WTC11 (cell line): ENCODE data around the gene FNDC3B. TPM values are rescaled to one million over a fixed set of nuclear protein-coding genes. Genes with fewer than 3 reads are reported as not detected.

Experiments
- ATAC-seq: fragments of 200-7000 bp; cut with Tn5 transposase; 2 replicates; pipeline ENCODE4 v1.10.0; 2021; ENCODE audit warnings: mild to moderate bottlenecking, moderate library complexity
- CTCF ChIA-PET: fragments of 300-600 bp; sonication (Branson Sonifier 250); formaldehyde crosslinking; loops from one replicate; lab custom pipeline; 2021; ENCODE audit warnings: antibody characterized with exemption; lab: Charles Lee
- POLR2A ChIA-PET: fragments of 350-600 bp; sonication (Branson Sonifier 250); formaldehyde crosslinking; loops from one replicate; lab custom pipeline; 2021; ENCODE audit warnings: antibody characterized with exemption; lab: Charles Lee
- DNase-seq: peaks from one replicate; pipeline ENCODE4 v3.0.0; 2021; ENCODE audit warnings: low spot score
- H3K27ac Mint-ChIP-seq: 2 replicates; pipeline ENCODE4 v1.8.0; 2021; ENCODE audit warnings: mixed read lengths
- H3K27me3 Mint-ChIP-seq: 2 replicates; pipeline ENCODE4 v1.8.0; 2021; ENCODE audit warnings: low read depth, mild to moderate bottlenecking, moderate library complexity, mixed read lengths
- H3K36me3 Mint-ChIP-seq: 2 replicates; pipeline ENCODE4 v1.8.0; 2021; ENCODE audit warnings: mixed read lengths
- H3K4me1 Mint-ChIP-seq: 2 replicates; pipeline ENCODE4 v1.8.0; 2022; ENCODE audit warnings: mixed read lengths
- H3K4me3 Mint-ChIP-seq: 2 replicates; pipeline ENCODE4 v1.8.0; 2021; ENCODE audit warnings: mild to moderate bottlenecking, moderate library complexity, mixed read lengths
- H3K9me3 Mint-ChIP-seq: 2 replicates; pipeline ENCODE4 v1.8.0; 2021; ENCODE audit warnings: mixed read lengths
- ATF1 ChIP-seq: sonication (generic); formaldehyde crosslinking; IDR thresholded peaks from 2 replicates; pipeline ENCODE4 v1.8.1; 2023; ENCODE audit warnings: mild to moderate bottlenecking, moderate library complexity, missing genetic modification reagents
- ATF2 ChIP-seq: sonication (generic); formaldehyde crosslinking; IDR thresholded peaks from 2 replicates; pipeline ENCODE4 v1.8.1; 2022; ENCODE audit warnings: low read depth, missing genetic modification reagents, borderline replicate concordance
- ATF6 ChIP-seq: sonication (generic); formaldehyde crosslinking; IDR thresholded peaks from 2 replicates; pipeline ENCODE4 v1.8.1; 2023; ENCODE audit warnings: mild to moderate bottlenecking, missing genetic modification reagents
- CBFB ChIP-seq: sonication (generic); formaldehyde crosslinking; IDR thresholded peaks from 2 replicates; pipeline ENCODE4 v1.8.1; 2022; ENCODE audit warnings: mild to moderate bottlenecking, low read depth, missing genetic modification reagents
- CDX4 ChIP-seq: fragments of 250-450 bp; sonication (Bioruptor Pico); IDR thresholded peaks from 2 replicates; pipeline ENCODE4 v1.9.0; 2021; ENCODE audit warnings: moderate library complexity, mild to moderate bottlenecking, inconsistent platforms, borderline replicate concordance
- EMX1 ChIP-seq: fragments of 250-450 bp; sonication (Bioruptor Pico); IDR thresholded peaks from 2 replicates; pipeline ENCODE4 v1.8.0; 2021; ENCODE audit warnings: mild to moderate bottlenecking
- ETV6 ChIP-seq: sonication (generic); formaldehyde crosslinking; IDR thresholded peaks from 2 replicates; pipeline ENCODE4 v1.8.1; 2022; ENCODE audit warnings: mild to moderate bottlenecking, missing genetic modification reagents
- GABPB1 ChIP-seq: sonication (generic); formaldehyde crosslinking; IDR thresholded peaks from 2 replicates; pipeline ENCODE4 v1.8.1; 2023; ENCODE audit warnings: mild to moderate bottlenecking, missing genetic modification reagents
- GTF2I ChIP-seq: fragments of 250-450 bp; sonication (Bioruptor Pico); conservative IDR thresholded peaks from 2 replicates; pipeline ENCODE4 v1.4.0; 2021; ENCODE audit warnings: mild to moderate bottlenecking
- JAZF1 ChIP-seq: fragments of 250-450 bp; sonication (Bioruptor Pico); IDR thresholded peaks from 2 replicates; pipeline ENCODE4 v1.9.0; 2021; ENCODE audit warnings: moderate library complexity, mild to moderate bottlenecking, inconsistent platforms
- MXD4 ChIP-seq: fragments of 250-450 bp; sonication (Bioruptor Pico); IDR thresholded peaks from 2 replicates; pipeline ENCODE4 v1.8.0; 2021; ENCODE audit warnings: mild to moderate bottlenecking, moderate library complexity, borderline replicate concordance
- NFE2L1 ChIP-seq: sonication (generic); formaldehyde crosslinking; IDR thresholded peaks from 2 replicates; pipeline ENCODE4 v1.8.1; 2023; ENCODE audit warnings: missing genetic modification reagents
- NR1H2 ChIP-seq: sonication (generic); formaldehyde crosslinking; IDR thresholded peaks from 2 replicates; pipeline ENCODE4 v1.9.0; 2021; ENCODE audit warnings: mild to moderate bottlenecking, moderate library complexity, missing genetic modification reagents
- SMAD4 ChIP-seq: sonication (generic); formaldehyde crosslinking; IDR thresholded peaks from 2 replicates; pipeline ENCODE4 v1.8.0; 2022; ENCODE audit warnings: mild to moderate bottlenecking, missing genetic modification reagents
- ZNF138 ChIP-seq: sonication (generic); formaldehyde crosslinking; conservative IDR thresholded peaks from 2 replicates; pipeline ENCODE4 v1.8.1; 2022; ENCODE audit warnings: mild to moderate bottlenecking, moderate library complexity, missing genetic modification reagents
- ZNF219 ChIP-seq: sonication (generic); formaldehyde crosslinking; IDR thresholded peaks from 2 replicates; pipeline ENCODE4 v1.8.0; 2023; ENCODE audit warnings: missing genetic modification reagents, mild to moderate bottlenecking, borderline replicate concordance
- ZNF317 ChIP-seq: sonication (generic); formaldehyde crosslinking; IDR thresholded peaks from 2 replicates; pipeline ENCODE4 v1.8.1; 2023; ENCODE audit warnings: low read depth, mild to moderate bottlenecking, moderate library complexity, missing genetic modification reagents, borderline replicate concordance
- ZNF396 ChIP-seq: fragments of 250-450 bp; sonication (Bioruptor Pico); IDR thresholded peaks from 2 replicates; pipeline ENCODE4 v1.8.0; 2021; ENCODE audit warnings: mild to moderate bottlenecking, moderate library complexity, borderline replicate concordance
- ZNF423 ChIP-seq: fragments of 250-450 bp; sonication (Bioruptor Pico); IDR thresholded peaks from 2 replicates; pipeline ENCODE4 v2.1.2; 2022; ENCODE audit warnings: mild to moderate bottlenecking, moderate library complexity
- total RNA-seq: library from RNA; stranded (reverse); gene quantifications from 3 replicates; pipeline ENCODE4 v1.2.3, GENCODE V29; 2021
- TF ChIP-seq, protein P1 (sequence below): sonication (generic); formaldehyde crosslinking; IDR thresholded peaks from 2 replicates; pipeline ENCODE4 v1.8.0; 2022; ENCODE audit warnings: mild to moderate bottlenecking, missing genetic modification reagents

The FNDC3B gene
- total RNA-seq, 1 experiment from 2014 or later: 42.8 TPM

- TF ChIP-seq ATF2 (CRISPR knock-in tag) (no peak), JAZF1 (no peak), ZNF138 (CRISPR knock-in tag) (no peak), EMX1 (CRISPR knock-in tag) (no peak), NFE2L1 (no peak), MXD4 (CRISPR knock-in tag) (no peak), ETV6 (CRISPR knock-in tag) (no peak), CBFB (no peak), SMAD4 (CRISPR knock-in tag) (no peak), CDX4 (CRISPR knock-in tag) (no peak)
Measured at GRCh38 chr3:172320468-172320867, 281.1 kb downstream of the FNDC3B start (continued).

- Mint-ChIP-seq H3K9me3 (no peaks in the 10 kb centered on the region), H3K4me1 (no peaks in the 10 kb centered on the region), H3K27me3 (no peaks in the 10 kb centered on the region), H3K27ac (peak overlapping the region; percentile 60; the same call in 1 of the 2 replicates), H3K4me3 (no peak overlapping the region), H3K36me3 (peaks cover 36% of the 10 kb centered on the region)
- no peak for ATAC-seq
- POLR2A ChIA-PET: no interaction called here
- DNase-seq: no peak
- TF ChIP-seq CDX4 (CRISPR knock-in tag) (no peak), ZNF396 (no peak), ZNF317 (CRISPR knock-in tag) (no peak), ATF6 (CRISPR knock-in tag) (no peak), ZNF219 (CRISPR knock-in tag) (no peak), ZNF423 (no peak), GTF2I (no peak), ATF1 (CRISPR knock-in tag) (no peak), NR1H2 (no peak)
- TF ChIP-seq, protein P1, sequence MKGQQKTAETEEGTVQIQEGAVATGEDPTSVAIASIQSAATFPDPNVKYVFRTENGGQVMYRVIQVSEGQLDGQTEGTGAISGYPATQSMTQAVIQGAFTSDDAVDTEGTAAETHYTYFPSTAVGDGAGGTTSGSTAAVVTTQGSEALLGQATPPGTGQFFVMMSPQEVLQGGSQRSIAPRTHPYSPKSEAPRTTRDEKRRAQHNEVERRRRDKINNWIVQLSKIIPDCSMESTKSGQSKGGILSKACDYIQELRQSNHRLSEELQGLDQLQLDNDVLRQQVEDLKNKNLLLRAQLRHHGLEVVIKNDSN (CRISPR knock-in tag): no peak
- CTCF ChIA-PET: interaction anchor here (1.5 to 2.8 kb wide), 2 partner anchors 8 to 11 kb away, joined by 4 to 11 read pairs; no protein-coding TSS in a partner anchor
Measured at GRCh38 chr3:172321035-172321434, 281.7 kb downstream of the FNDC3B start.

DNA sequence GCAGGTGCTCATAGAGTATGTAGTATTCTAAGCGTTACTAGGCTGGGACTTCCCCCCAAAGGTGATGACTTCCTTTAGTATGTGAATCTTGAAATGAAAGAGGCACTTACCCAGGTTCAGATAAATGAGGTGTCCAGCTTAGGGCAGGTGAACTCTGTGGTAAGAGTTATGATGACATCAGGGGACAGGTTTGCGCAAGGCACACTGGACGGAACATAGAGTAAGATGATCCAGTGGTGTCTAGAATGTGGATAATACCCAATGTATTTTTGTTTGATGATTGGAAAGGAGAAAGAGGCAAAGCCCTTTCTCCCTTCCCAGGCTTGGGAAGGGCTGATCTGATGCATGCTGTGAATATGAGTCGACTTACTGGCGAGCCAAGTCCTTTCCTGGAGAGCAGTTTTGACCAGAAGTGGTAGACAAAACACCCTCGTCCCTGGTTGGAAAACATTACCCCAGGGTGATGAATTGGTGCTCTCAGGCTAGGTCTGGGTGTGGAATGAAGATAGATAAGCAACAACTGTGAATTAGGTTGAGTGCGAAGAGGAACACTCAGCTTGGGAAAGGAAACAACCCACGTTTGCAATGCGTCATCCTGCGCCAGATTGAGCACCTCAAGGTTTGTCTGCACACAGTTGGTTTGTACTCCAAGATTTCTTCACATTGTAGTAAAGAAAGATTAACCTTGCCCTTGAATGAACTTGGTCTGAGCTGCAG lies 284.7 kb downstream of the FNDC3B start:
- no peak for ATAC-seq
- peak overlapping the region; percentile 91 for H3K27ac Mint-ChIP-seq
- CTCF ChIA-PET: interaction anchor here (1.0 kb wide), 1 partner anchor 8 kb away, joined by 8 read pairs; no protein-coding TSS in a partner anchor
- no peak overlapping the region for H3K4me3 Mint-ChIP-seq
- H3K4me1 Mint-ChIP-seq: no peaks in the 10 kb centered on the region
- H3K9me3 Mint-ChIP-seq: no peaks in the 10 kb centered on the region
- no peak for TF ChIP-seq EMX1 (CRISPR knock-in tag)
- peak; percentile 97 for TF ChIP-seq GABPB1 (CRISPR knock-in tag)
- TF ChIP-seq, all 79 proteins: peak for 1
- Mint-ChIP-seq H3K27me3 (no peaks in the 10 kb centered on the region), H3K36me3 (peaks cover 33% of the 10 kb centered on the region)
- POLR2A ChIA-PET: interaction anchor here (0.6 kb wide), 1 partner anchor 1894 kb away, joined by 4 read pairs; no protein-coding TSS in a partner anchor
- DNase-seq: no peak
